Fibroblast of upper back skin (primary cell): Measurements from ENCODE around the gene WASHC1.
"Not testable (repeated sequence)": the region's sequence is repeated elsewhere in the genome, so short reads cannot be mapped to it uniquely, and the experiment has no call there.

Experiments
- DNase-seq: peaks from one replicate; pipeline ENCODE4 v3.0.0-alpha.2; 2013

Gene WASHC1

GRCh38 chr9:11206-11605 lies 18.1 kb downstream of the WASHC1 start:
- DNase-seq = not testable (repeated sequence)

DNA sequence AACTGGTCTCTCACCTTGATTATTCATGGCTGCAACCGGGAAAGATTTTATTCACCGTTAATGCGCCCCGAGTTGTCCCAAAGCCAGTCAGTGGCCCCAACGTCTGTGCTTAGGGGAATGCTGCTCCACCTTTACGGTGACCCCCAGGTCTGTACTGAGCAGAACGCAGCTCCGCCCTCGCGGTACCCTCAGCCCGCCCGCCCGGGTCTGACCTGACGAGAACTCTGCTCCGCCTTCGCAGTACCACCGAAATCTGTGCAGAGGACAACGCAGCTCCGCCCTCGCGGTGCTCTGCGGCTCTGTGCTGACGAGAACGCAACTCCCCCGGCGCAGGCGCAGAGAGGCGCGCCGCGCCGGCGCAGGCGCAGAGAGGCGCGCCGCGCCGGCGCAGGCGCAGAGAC lies 18.6 kb downstream of the WASHC1 start:
- peak; percentile 7 for DNase-seq

GRCh38 chr9:10207-10606 lies 19.0 kb downstream of the WASHC1 start:
- not testable (repeated sequence) for DNase-seq
